NCI-H748 treated with DMSO at 0.1 percent for 48 hours (cell line): Measurements from ENCODE around the gene RAB15.

Experiments
- DNase-seq: peaks from one replicate; lab custom pipeline; 2025; lab: John Stamatoyannopoulos, UW

Gene RAB15

GRCh38 chr14:64955297-64955696 is 16.8 kb downstream of the RAB15 start:
- no peak for DNase-seq

GRCh38 chr14:64954491-64955240 is 17.5 kb downstream of the RAB15 start:
- no peak for DNase-seq

- DNase-seq = no peak
Observed at GRCh38 chr14:64953661-64954060, 18.5 kb downstream of the RAB15 start.

- no peak for DNase-seq
Observed at GRCh38 chr14:64953310-64953654, 18.9 kb downstream of the RAB15 start.

GRCh38 chr14:64952598-64953309 is 19.4 kb downstream of the RAB15 start:
- DNase-seq = no peak

- no peak for DNase-seq
Observed at GRCh38 chr14:64951724-64952123, 20.4 kb downstream of the RAB15 start.

- DNase-seq = no peak
Observed at GRCh38 chr14:64951291-64951690, 20.8 kb downstream of the RAB15 start.

GRCh38 chr14:64950889-64951288 is 21.2 kb downstream of the RAB15 start:
- no peak for DNase-seq

- DNase-seq = no peak
Observed at GRCh38 chr14:64948612-64949210, 23.4 kb downstream of the RAB15 start.

GRCh38 chr14:64947710-64948611 is 24.2 kb downstream of the RAB15 start:
- no peak for DNase-seq

- DNase-seq = no peak
Observed at GRCh38 chr14:64946310-64947045, 25.7 kb downstream of the RAB15 start.

GRCh38 chr14:64945431-64946178 is 26.5 kb downstream of the RAB15 start:
- DNase-seq = no peak

- no peak for DNase-seq
Observed at GRCh38 chr14:64944861-64945260, 27.3 kb downstream of the RAB15 start.

GRCh38 chr14:64944041-64944440 is 28.1 kb downstream of the RAB15 start:
- no peak for DNase-seq

- no peak for DNase-seq
Observed at GRCh38 chr14:64943556-64943955, 28.6 kb downstream of the RAB15 start.

GRCh38 chr14:64942531-64943111 is 29.5 kb downstream of the RAB15 start, which contains the start of gene GPX2:
TSS of gene GPX2 (minus strand) at chr14:64942745. CDS start at chr14:64942726, 19 bp downstream.
- DNase-seq = peak; percentile 97

- DNase-seq = no peak
Observed at GRCh38 chr14:64940336-64940910, 31.7 kb downstream of the RAB15 start.

- DNase-seq = no peak
Observed at GRCh38 chr14:64939817-64940190, 32.3 kb downstream of the RAB15 start.

- DNase-seq = peak; percentile 48
Observed at GRCh38 chr14:64938972-64939816, 32.9 kb downstream of the RAB15 start.
